ENCODE results near the gene NBEA. TPM values are rescaled to one million over a fixed set of nuclear protein-coding genes. Genes with fewer than 3 reads are reported as not detected.

NBEA gene
- 6.8 and 7.4 TPM in 2 replicates for total RNA-seq

GRCh38 chr13:34941835-34942731 is at the start of gene NBEA:
TSS of gene NBEA (plus strand) at chr13:34942270. CDS start at chr13:34942821, 551 bp downstream.

GRCh38 chr13:35475960-35476943 is 534.2 kb downstream of the NBEA start, which contains the start of gene MAB21L1:
TSS of gene MAB21L1 (minus strand) at chr13:35476689. CDS start at chr13:35476138, 551 bp downstream.

Data from smooth muscle cell of trachea (primary cell).